ENCODE data around the gene CNTF.

- no peak for TF ChIP-seq GATA2 (IDR thresholded peaks at IDR 0.05; ENCODE audit: low read depth, low read length)
- no peak for TF ChIP-seq GATA3 (IDR thresholded peaks at IDR 0.05; ENCODE audit: low read depth, low read length)
Measured at GRCh38 chr11:58658623-58659022, 36.2 kb downstream of the CNTF start.
